NT2/D1 (cell line): ENCODE data around the gene GID4.

ENCODE experiments used
- YY1 ChIP-seq: IDR thresholded peaks from 2 replicates; pipeline ENCODE4 v1.6.1; 2011; ENCODE audit not compliant: insufficient read length, insufficient read depth
- ZNF274 ChIP-seq: IDR thresholded peaks from 2 replicates; pipeline ENCODE4 v1.6.1; 2011; ENCODE audit warnings: mild to moderate bottlenecking, low read depth, low read length

DNA sequence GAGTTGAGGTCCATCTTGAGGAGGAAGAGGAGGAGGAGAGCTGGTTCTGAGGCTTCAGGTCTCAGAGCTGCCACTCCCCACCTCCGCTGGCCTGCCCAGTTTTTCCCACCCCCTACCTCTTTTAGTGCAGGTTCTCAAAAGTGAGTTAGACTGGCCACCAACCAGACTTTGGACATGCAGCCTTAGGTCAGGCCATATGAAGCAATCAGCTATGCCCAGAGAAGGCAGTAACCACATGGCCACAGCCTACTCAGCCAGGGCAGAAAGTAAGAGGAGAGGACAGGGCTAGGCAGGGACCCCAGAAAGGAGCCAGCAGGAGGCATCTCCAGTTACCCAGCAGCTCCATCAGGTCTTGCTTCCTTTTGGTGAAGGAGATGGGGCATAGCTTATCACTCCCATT, 78.3 kb downstream of the GID4 start:
- no peak for TF ChIP-seq YY1
- TF ChIP-seq ZNF274: no peak
